ENCODE data around the gene LHX3. TPM values are rescaled to one million over a fixed set of nuclear protein-coding genes. Genes with fewer than 3 reads are reported as not detected.

Gene LHX3
- total RNA-seq, 2 experiments from 2014 or later: 0.11 to 0.16 TPM

DNA sequence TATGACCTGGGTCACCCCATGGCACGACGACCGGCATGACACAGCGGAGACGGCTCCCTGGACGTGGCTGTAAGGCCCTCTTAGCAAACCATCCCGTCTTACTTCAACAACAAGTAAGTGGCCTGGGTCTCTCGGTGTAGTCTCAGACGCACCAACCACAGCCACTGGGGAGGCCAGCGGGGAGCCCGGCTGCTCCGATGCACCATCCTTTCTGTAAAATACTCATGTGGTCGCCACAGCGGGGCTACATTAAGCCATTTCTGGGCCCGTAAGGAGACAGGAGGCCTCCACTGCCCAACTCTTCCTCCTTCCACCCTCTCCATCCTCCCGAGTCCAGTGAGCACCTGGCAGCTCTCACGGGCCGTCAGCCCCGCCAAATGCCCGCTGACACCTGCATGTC, 36.0 kb upstream of the LHX3 start:
- no peak overlapping the region for H3K27ac ChIP-seq (ENCODE audit: low read depth in 1 of 2, low read length in 2 of 2)
- peaks cover 45% of the 10 kb centered on the region for H3K4me1 Mint-ChIP-seq (ENCODE audit: low read depth)
- no peak overlapping the region for H3K4me3 ChIP-seq (ENCODE audit: low read length)
- H3K9me3 ChIP-seq (ENCODE audit: control insufficient read depth in 1 of 2, insufficient read depth in 1 of 2, low read length in 2 of 2): no peaks in the 10 kb centered on the region
- CTCF ChIA-PET: no interaction called here
- no peak overlapping the region for H3K4me3 Mint-ChIP-seq
- TF ChIP-seq, protein P1, sequence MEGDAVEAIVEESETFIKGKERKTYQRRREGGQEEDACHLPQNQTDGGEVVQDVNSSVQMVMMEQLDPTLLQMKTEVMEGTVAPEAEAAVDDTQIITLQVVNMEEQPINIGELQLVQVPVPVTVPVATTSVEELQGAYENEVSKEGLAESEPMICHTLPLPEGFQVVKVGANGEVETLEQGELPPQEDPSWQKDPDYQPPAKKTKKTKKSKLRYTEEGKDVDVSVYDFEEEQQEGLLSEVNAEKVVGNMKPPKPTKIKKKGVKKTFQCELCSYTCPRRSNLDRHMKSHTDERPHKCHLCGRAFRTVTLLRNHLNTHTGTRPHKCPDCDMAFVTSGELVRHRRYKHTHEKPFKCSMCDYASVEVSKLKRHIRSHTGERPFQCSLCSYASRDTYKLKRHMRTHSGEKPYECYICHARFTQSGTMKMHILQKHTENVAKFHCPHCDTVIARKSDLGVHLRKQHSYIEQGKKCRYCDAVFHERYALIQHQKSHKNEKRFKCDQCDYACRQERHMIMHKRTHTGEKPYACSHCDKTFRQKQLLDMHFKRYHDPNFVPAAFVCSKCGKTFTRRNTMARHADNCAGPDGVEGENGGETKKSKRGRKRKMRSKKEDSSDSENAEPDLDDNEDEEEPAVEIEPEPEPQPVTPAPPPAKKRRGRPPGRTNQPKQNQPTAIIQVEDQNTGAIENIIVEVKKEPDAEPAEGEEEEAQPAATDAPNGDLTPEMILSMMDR (IDR thresholded peaks at IDR 0.05): no peak
- no peaks in the 10 kb centered on the region for H3K9me3 Mint-ChIP-seq
- no peak overlapping the region for H3K27ac Mint-ChIP-seq
- peaks cover 38% of the 10 kb centered on the region for H3K4me1 ChIP-seq (ENCODE audit: insufficient read depth, low read length)
- POLR2A ChIA-PET: no interaction called here
- intact Hi-C loops (cut with DNase I, micrococcal nuclease): loop anchor here in 1 of 2 experiments (10.0 kb wide), 1 partner anchor 276 kb away; the partner anchor contains the start of gene UBAC1
- H3K36me3 Mint-ChIP-seq (ENCODE audit: low read depth): peaks cover 12% of the 10 kb centered on the region
- peaks cover 13% of the 10 kb centered on the region for H3K36me3 ChIP-seq (ENCODE audit: insufficient read depth, low read length)
- H3K27me3 ChIP-seq (ENCODE audit: control insufficient read depth in 1 of 2, insufficient read depth in 2 of 2, low read length in 2 of 2): no peaks in the 10 kb centered on the region
- ATAC-seq (ENCODE audit: poor library complexity) (no peak), DNase-seq (no peak)
- H3K27me3 Mint-ChIP-seq: no peaks in the 10 kb centered on the region

DNA sequence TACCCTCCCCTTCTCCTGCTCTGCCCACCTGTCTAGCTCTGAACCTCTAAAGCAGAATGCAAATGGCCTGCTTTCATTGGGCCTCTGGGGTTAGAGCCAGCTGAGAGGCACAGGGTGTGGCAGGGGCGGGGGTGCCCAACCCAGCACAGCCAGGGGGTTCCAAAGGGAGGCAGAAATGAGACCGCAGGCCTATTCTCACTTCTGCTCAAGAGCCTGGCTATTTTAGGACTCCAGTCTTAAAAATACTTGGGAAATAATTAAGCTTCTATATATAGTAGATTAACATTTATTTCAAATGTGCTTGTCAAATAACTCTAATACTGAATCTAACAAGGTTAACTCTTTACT, 35.0 kb upstream of the LHX3 start:
- TF ChIP-seq, protein P1 (IDR thresholded peaks at IDR 0.05): no peak
- Mint-ChIP-seq H3K9me3 (no peaks in the 10 kb centered on the region), H3K36me3 (ENCODE audit: low read depth) (peaks cover 15% of the 10 kb centered on the region), H3K27me3 (no peaks in the 10 kb centered on the region), H3K4me1 (ENCODE audit: low read depth) (peaks cover 40% of the 10 kb centered on the region), H3K27ac (no peak overlapping the region), H3K4me3 (no peak overlapping the region)
- ATAC-seq (ENCODE audit: poor library complexity) (no peak), DNase-seq (no peak)
- H3K36me3 ChIP-seq (ENCODE audit: insufficient read depth, low read length): peaks cover 23% of the 10 kb centered on the region
- intact Hi-C loops (cut with DNase I, micrococcal nuclease): loop anchor here in 1 of 2 experiments (10.0 kb wide), 1 partner anchor 275 kb away; the partner anchor contains the start of gene UBAC1
- H3K27ac ChIP-seq (ENCODE audit: low read depth in 1 of 2, low read length in 2 of 2): no peak overlapping the region
- ChIA-PET POLR2A (interaction anchor here (0.6 kb wide), 1 partner anchor 27 kb away, joined by 3 read pairs; no protein-coding TSS in a partner anchor), CTCF (no interaction called here)
- H3K4me3 ChIP-seq (ENCODE audit: low read length): no peak overlapping the region
- H3K4me1 ChIP-seq (ENCODE audit: insufficient read depth, low read length): peaks cover 35% of the 10 kb centered on the region
- no peaks in the 10 kb centered on the region for H3K27me3 ChIP-seq (ENCODE audit: control insufficient read depth in 1 of 2, insufficient read depth in 2 of 2, low read length in 2 of 2)
- H3K9me3 ChIP-seq (ENCODE audit: control insufficient read depth in 1 of 2, insufficient read depth in 1 of 2, low read length in 2 of 2): no peaks in the 10 kb centered on the region

DNA sequence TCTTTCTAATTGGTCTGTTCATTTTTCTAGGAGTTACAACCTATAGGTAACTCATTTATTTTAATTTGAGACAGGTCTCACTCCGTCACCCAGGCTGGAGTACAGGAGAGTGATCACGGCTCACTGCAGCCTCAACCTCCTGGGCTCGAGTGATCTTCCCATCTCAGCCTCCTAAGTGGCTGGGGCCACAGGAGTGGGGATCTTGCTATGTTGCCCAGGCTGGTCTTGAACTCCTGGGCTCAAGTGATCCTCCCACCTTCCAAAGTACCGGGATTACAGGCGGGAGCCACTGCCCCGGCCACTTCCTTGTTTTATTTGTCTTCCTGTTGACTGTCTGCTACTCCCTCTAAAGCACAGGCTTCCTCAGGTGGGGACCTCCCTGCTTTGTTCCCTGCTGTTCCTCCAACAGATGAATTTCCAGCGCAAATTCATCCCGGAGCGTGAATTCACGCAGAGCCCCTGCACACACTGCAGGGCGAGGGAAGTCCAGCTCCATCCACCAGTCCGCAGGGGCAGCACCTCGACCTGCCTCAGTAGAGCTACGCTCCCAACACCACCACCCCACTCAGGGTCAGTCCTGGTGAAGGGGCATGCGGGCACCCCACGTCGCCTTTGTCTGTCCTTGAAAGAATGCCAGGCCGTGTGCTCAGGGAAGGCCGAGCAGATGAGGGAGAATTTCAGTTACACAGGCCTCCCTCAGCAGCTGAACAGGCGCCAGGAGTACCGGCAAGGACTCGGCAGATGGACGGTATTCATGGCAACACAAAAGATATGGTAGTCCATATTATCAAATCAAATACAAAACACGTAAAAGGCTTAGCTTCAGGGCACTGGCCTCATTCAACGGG, 34.4 kb upstream of the LHX3 start:
- H3K27ac Mint-ChIP-seq: no peak overlapping the region
- TF ChIP-seq, protein P1 (IDR thresholded peaks at IDR 0.05): no peak
- no peaks in the 10 kb centered on the region for H3K27me3 Mint-ChIP-seq
- POLR2A ChIA-PET: interaction anchor here (0.6 kb wide), 1 partner anchor 27 kb away, joined by 3 read pairs; no protein-coding TSS in a partner anchor
- no peaks in the 10 kb centered on the region for H3K9me3 ChIP-seq (ENCODE audit: control insufficient read depth in 1 of 2, insufficient read depth in 1 of 2, low read length in 2 of 2)
- CTCF ChIA-PET: no interaction called here
- peaks cover 23% of the 10 kb centered on the region for H3K36me3 ChIP-seq (ENCODE audit: insufficient read depth, low read length)
- H3K27ac ChIP-seq (ENCODE audit: low read depth in 1 of 2, low read length in 2 of 2): no peak overlapping the region
- H3K4me1 ChIP-seq (ENCODE audit: insufficient read depth, low read length): peaks cover 29% of the 10 kb centered on the region
- intact Hi-C loops (cut with DNase I, micrococcal nuclease): no loop called here
- H3K27me3 ChIP-seq (ENCODE audit: control insufficient read depth in 1 of 2, insufficient read depth in 2 of 2, low read length in 2 of 2): no peaks in the 10 kb centered on the region
- no peak for DNase-seq
- H3K36me3 Mint-ChIP-seq (ENCODE audit: low read depth): peaks cover 11% of the 10 kb centered on the region
- H3K4me1 Mint-ChIP-seq (ENCODE audit: low read depth): peaks cover 35% of the 10 kb centered on the region
- ATAC-seq (ENCODE audit: poor library complexity): no peak
- H3K9me3 Mint-ChIP-seq: no peaks in the 10 kb centered on the region
- no peak overlapping the region for H3K4me3 ChIP-seq (ENCODE audit: low read length)
- no peak overlapping the region for H3K4me3 Mint-ChIP-seq
